ENCODE measurements around the gene CWF19L1. TPM values are rescaled to one million over a fixed set of nuclear protein-coding genes. Genes with fewer than 3 reads are reported as not detected.
A peak's percentile ranks its signal among the peaks of the same experiment; 100 is the strongest.
"Not testable (repeated sequence)": the region's sequence is repeated elsewhere in the genome, so short reads cannot be mapped to it uniquely, and the experiment has no call there.

Gene CWF19L1
- total and polyA plus RNA-seq, 4 donors: 5.3 to 15.7 (median 8.0) TPM

DNA sequence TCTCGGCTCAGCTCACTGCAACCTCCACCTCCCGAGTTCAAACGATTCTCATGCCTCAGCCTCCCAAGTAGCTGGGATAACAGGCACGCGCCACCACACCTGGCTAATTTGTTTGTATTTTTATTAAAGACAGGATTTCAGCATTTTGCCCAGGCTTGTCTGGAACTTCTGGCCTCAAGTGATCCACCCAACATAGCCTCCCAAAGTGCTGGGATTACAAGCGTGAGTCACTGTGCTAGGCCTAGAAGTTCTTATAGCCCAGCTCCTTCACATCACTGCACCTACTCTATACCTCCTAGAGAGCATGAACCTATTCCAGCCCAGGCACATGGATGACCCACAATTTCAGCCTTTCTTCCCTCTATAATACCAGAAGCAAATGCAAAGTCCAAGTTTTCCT is 20.3 kb upstream of the CWF19L1 start:
- Histone ChIP-seq H3K4me3 (ENCODE audit: low read depth in 1 of 3, low read length in 3 of 3) (no peak overlapping the region), H3K9ac (ENCODE audit: low read depth in 1 of 2, low read length in 2 of 2) (no peak overlapping the region), H3K9me3 (ENCODE audit: control insufficient read depth in 4 of 4, low read length in 3 of 4) (no peaks in the 10 kb centered on the region), H3K4me1 (ENCODE audit: control insufficient read depth in 4 of 4, insufficient read depth in 4 of 4, low read length in 3 of 4) (peaks cover 8 to 22% (median 11%) of the 10 kb centered on the region in 4 donors), H3K27ac (ENCODE audit: low read depth in 1 of 2, low read length in 2 of 2) (no peak overlapping the region), H3K27me3 (ENCODE audit: control insufficient read depth in 4 of 4, insufficient read depth in 4 of 4, low read length in 3 of 4) (no peaks in the 10 kb centered on the region), H3K36me3 (ENCODE audit: control insufficient read depth in 4 of 4, insufficient read depth in 3 of 4, low read depth in 1 of 4, low read length in 3 of 4) (peaks cover 0 to 4% (median 0%) of the 10 kb centered on the region in 4 donors)
- DNase-seq (ENCODE audit: low spot score): no peak
- no peak for TF ChIP-seq RXRA (IDR thresholded peaks at IDR 0.05)
- no peak for TF ChIP-seq EGR1 (IDR thresholded peaks at IDR 0.05; ENCODE audit: low read depth in 2 of 2)
- TF ChIP-seq, protein P1, sequence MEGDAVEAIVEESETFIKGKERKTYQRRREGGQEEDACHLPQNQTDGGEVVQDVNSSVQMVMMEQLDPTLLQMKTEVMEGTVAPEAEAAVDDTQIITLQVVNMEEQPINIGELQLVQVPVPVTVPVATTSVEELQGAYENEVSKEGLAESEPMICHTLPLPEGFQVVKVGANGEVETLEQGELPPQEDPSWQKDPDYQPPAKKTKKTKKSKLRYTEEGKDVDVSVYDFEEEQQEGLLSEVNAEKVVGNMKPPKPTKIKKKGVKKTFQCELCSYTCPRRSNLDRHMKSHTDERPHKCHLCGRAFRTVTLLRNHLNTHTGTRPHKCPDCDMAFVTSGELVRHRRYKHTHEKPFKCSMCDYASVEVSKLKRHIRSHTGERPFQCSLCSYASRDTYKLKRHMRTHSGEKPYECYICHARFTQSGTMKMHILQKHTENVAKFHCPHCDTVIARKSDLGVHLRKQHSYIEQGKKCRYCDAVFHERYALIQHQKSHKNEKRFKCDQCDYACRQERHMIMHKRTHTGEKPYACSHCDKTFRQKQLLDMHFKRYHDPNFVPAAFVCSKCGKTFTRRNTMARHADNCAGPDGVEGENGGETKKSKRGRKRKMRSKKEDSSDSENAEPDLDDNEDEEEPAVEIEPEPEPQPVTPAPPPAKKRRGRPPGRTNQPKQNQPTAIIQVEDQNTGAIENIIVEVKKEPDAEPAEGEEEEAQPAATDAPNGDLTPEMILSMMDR (IDR thresholded peaks at IDR 0.05; ENCODE audit: low read depth, low read length, missing input control): no peak
- no peak for TF ChIP-seq NR2F2 (IDR thresholded peaks at IDR 0.05)
- TF ChIP-seq TAF1 (conservative IDR thresholded peaks at IDR 0.05): no peak
- TF ChIP-seq HNF4A (conservative IDR thresholded peaks at IDR 0.05): no peak
- TF ChIP-seq, protein P2, sequence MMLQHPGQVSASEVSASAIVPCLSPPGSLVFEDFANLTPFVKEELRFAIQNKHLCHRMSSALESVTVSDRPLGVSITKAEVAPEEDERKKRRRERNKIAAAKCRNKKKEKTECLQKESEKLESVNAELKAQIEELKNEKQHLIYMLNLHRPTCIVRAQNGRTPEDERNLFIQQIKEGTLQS (IDR thresholded peaks at IDR 0.05): no peak
- TF ChIP-seq HNF4G (IDR thresholded peaks at IDR 0.05): no peak
- TF ChIP-seq, protein P3, sequence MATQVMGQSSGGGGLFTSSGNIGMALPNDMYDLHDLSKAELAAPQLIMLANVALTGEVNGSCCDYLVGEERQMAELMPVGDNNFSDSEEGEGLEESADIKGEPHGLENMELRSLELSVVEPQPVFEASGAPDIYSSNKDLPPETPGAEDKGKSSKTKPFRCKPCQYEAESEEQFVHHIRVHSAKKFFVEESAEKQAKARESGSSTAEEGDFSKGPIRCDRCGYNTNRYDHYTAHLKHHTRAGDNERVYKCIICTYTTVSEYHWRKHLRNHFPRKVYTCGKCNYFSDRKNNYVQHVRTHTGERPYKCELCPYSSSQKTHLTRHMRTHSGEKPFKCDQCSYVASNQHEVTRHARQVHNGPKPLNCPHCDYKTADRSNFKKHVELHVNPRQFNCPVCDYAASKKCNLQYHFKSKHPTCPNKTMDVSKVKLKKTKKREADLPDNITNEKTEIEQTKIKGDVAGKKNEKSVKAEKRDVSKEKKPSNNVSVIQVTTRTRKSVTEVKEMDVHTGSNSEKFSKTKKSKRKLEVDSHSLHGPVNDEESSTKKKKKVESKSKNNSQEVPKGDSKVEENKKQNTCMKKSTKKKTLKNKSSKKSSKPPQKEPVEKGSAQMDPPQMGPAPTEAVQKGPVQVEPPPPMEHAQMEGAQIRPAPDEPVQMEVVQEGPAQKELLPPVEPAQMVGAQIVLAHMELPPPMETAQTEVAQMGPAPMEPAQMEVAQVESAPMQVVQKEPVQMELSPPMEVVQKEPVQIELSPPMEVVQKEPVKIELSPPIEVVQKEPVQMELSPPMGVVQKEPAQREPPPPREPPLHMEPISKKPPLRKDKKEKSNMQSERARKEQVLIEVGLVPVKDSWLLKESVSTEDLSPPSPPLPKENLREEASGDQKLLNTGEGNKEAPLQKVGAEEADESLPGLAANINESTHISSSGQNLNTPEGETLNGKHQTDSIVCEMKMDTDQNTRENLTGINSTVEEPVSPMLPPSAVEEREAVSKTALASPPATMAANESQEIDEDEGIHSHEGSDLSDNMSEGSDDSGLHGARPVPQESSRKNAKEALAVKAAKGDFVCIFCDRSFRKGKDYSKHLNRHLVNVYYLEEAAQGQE (IDR thresholded peaks at IDR 0.05): no peak
- TF ChIP-seq FOXA1 (IDR thresholded peaks at IDR 0.05): no peak
- TF ChIP-seq YY1 (IDR thresholded peaks at IDR 0.05): no peak
- TF ChIP-seq GABPA (IDR thresholded peaks at IDR 0.05 in 1 of 2, conservative IDR thresholded peaks at IDR 0.05 in 1 of 2): no peak
- TF ChIP-seq SP1 (IDR thresholded peaks at IDR 0.05): no peak
- TF ChIP-seq RAD21 (IDR thresholded peaks at IDR 0.05): no peak
- no peak for TF ChIP-seq JUND (IDR thresholded peaks at IDR 0.05)
- WGBS: 99% methylated on average over 6 of the region's 6 CpGs

DNA sequence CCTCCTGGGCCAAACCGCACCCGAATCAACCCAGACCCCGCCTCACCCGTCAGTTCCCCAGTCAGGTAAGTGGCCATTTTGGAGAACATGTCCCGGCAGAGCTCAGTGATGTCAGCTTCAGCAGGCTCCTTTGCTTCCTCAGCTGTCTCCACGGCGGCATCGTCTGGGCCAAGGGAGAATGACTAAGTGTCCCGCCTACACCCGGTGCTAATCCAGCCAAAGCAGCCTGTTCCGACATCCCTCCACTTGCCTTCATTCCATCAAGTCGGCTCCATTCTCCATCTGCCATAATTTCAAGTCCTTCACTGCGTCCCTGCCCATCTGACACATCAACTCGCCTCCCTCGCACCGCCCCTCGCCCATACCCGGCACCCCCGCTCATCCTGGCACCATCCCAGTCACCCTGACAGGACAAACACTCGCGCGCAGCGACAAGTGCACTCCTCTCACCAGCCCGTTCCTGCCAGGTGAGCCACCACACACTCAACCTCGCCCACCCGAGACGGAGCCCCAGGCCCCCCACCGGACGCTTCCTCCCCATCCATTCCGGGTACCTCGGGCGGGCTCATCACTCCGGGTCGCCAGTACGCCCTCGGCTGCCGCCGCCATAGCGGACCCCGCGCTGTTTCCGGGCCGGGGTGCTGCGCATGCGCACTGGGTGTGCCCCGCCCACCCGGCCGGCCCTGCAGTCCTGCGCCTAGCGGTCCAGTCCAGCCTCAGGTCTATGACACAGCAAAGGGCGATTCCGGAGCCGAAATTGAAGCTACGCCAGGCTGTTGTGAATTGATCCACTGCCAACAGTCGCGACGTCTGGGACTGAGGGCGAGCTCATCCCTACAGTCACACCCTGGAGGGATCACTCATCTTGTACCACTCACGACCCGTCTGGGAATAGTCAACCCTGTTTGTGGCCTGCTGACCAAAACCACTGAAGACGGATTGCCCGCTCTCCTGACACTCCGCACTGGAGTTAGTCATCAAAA is 18.9 kb upstream of the CWF19L1 start, which contains the start of gene BLOC1S2:
Gene BLOC1S2 (minus strand): TSS at position 630 of the 983 bp plus-strand sequence. CDS start 21 bp downstream, at position 609.
- H3K27me3 ChIP-seq (ENCODE audit: control insufficient read depth in 4 of 4, insufficient read depth in 4 of 4, low read length in 3 of 4): no peaks in the 10 kb centered on the region
- H3K9me3 ChIP-seq (ENCODE audit: control insufficient read depth in 4 of 4, low read length in 3 of 4): no peaks in the 10 kb centered on the region
- peak; percentile 91 for DNase-seq (ENCODE audit: low spot score)
- TF ChIP-seq SP1 (IDR thresholded peaks at IDR 0.05) (peak; percentile 71), GABPA (IDR thresholded peaks at IDR 0.05 in 1 of 2, conservative IDR thresholded peaks at IDR 0.05 in 1 of 2) (peak in 1 of 2 donors; percentile 74), NR2F2 (IDR thresholded peaks at IDR 0.05) (no peak), RXRA (IDR thresholded peaks at IDR 0.05) (peak; percentile 8 to 10), YY1 (IDR thresholded peaks at IDR 0.05) (peak; percentile 98), HNF4A (conservative IDR thresholded peaks at IDR 0.05) (peak; percentile 44 to 67), FOXA1 (IDR thresholded peaks at IDR 0.05) (no peak)
- H3K36me3 ChIP-seq (ENCODE audit: control insufficient read depth in 4 of 4, insufficient read depth in 3 of 4, low read depth in 1 of 4, low read length in 3 of 4): peaks cover 0 to 6% (median under 1%) of the 10 kb centered on the region in 4 donors
- peaks cover 5 to 14% (median 7%) of the 10 kb centered on the region in 4 donors for H3K4me1 ChIP-seq (ENCODE audit: control insufficient read depth in 4 of 4, insufficient read depth in 4 of 4, low read length in 3 of 4)
- 2% methylated on average over 63 of the region's 63 CpGs for WGBS
- H3K9ac ChIP-seq (ENCODE audit: low read depth in 1 of 2, low read length in 2 of 2): peak within 1 kb of the TSS; percentile 52 to 78
- H3K27ac ChIP-seq (ENCODE audit: low read depth in 1 of 2, low read length in 2 of 2): peak within 1 kb of the TSS; percentile 90 to 91
- peak within 1 kb of the TSS; percentile 70 to 96 (median 95) for H3K4me3 ChIP-seq (ENCODE audit: low read depth in 1 of 3, low read length in 3 of 3)

DNA sequence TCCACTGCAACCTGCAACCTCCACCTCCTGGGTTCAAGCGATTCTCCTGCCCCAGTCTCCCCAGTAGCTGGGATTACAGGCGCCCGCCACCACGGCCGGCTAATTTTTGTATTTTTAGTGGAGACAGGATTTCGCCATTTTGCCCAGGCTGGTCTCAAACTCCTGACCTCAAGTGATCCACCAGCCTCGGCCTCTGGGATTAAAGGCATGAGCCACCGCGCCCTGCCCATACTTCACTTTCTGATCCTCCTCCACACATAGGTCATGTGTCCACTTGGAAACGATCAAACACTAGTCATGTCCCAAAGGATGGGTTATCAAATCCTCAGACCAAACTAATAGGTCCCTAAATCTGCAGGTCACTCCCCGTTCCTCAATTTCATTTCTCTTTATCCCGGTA is 17.9 kb upstream of the CWF19L1 start:
- Histone ChIP-seq H3K36me3 (ENCODE audit: control insufficient read depth in 4 of 4, insufficient read depth in 3 of 4, low read depth in 1 of 4, low read length in 3 of 4) (peaks cover 0 to 14% (median 7%) of the 10 kb centered on the region in 4 donors), H3K27ac (ENCODE audit: low read depth in 1 of 2, low read length in 2 of 2) (peak overlapping the region in 1 of 2 donors; percentile 91), H3K4me1 (ENCODE audit: control insufficient read depth in 4 of 4, insufficient read depth in 4 of 4, low read length in 3 of 4) (peaks cover 5 to 14% (median 7%) of the 10 kb centered on the region in 4 donors), H3K4me3 (ENCODE audit: low read depth in 1 of 3, low read length in 3 of 3) (peak overlapping the region in 2 of 3 donors; percentile 70 to 95), H3K9ac (ENCODE audit: low read depth in 1 of 2, low read length in 2 of 2) (peak overlapping the region in 1 of 2 donors; percentile 52)
- DNase-seq (ENCODE audit: low spot score); H3K9me3 ChIP-seq (ENCODE audit: control insufficient read depth in 4 of 4, low read length in 3 of 4); H3K27me3 ChIP-seq (ENCODE audit: control insufficient read depth in 4 of 4, insufficient read depth in 4 of 4, low read length in 3 of 4): not testable (repeated sequence)
- WGBS: 90% methylated on average over 12 of the region's 12 CpGs
